Right renal cortex interstitium (tissue), 3 donors: ENCODE measurements around the gene BMF. TPM values are rescaled to one million over a fixed set of nuclear protein-coding genes. Genes with fewer than 3 reads are reported as not detected.

Source experiments
- polyA plus RNA-seq, 3 donors: library from polyadenylated mRNA; unstranded; fragments of 120-200 nt; gene quantifications; one replicate each; pipeline ENCODE4 v1.2.1, GENCODE V29; 2013; ENCODE audit not compliant: insufficient read length in 3 of 3

The BMF gene
- polyA plus RNA-seq, 3 donors = 38.6 to 39.8 (median 39.2) TPM

Other genes with a start within 250 kb of the BMF start
- 10 to 100 TPM; 14.9 to 17.5 (median 15.2) TPM for gene GPR176, start 188.6 kb downstream of the BMF start, polyA plus RNA-seq
- 10 to 100 TPM; 54.4 to 65.1 (median 58.3) TPM for gene EIF2AK4, start 174.8 kb downstream of the BMF start, polyA plus RNA-seq
- gene SRP14, start 69.7 kb downstream of the BMF start, polyA plus RNA-seq = 100 to 1,000 TPM; 612 to 656 (median 613) TPM
- 10 to 100 TPM; 27.7 to 33.0 (median 29.5) TPM for gene BUB1B, start 52.2 kb upstream of the BMF start, polyA plus RNA-seq
- gene PAK6, start 130.2 kb upstream of the BMF start, polyA plus RNA-seq = 1 to 10 TPM; 5.5 to 5.8 (median 5.5) TPM
- gene ANKRD63, start 174.2 kb upstream of the BMF start, polyA plus RNA-seq = under 1 TPM in 2 of 3 donors, not detected in 1; 0.14 to 0.18 TPM
- 1 to 10 TPM; 6.7 to 8.7 (median 8.3) TPM for gene PLCB2, start 199.1 kb upstream of the BMF start, polyA plus RNA-seq
- 10 to 100 TPM; 17.7 to 18.1 (median 17.8) TPM for gene INAFM2, start 214.8 kb upstream of the BMF start, polyA plus RNA-seq
- gene CCDC9B, start 232.1 kb upstream of the BMF start, polyA plus RNA-seq = 1 to 10 TPM; 5.1 to 8.9 (median 8.4) TPM
- gene PHGR1, start 242.2 kb upstream of the BMF start, polyA plus RNA-seq = not detected
- under 1 TPM; 0.08 to 0.79 (median 0.51) TPM for gene DISP2, start 249.3 kb upstream of the BMF start, polyA plus RNA-seq